HG03175 (cell line): ENCODE results near the gene FZD8.
"Not testable (repeated sequence)": the region's sequence is repeated elsewhere in the genome, so short reads cannot be mapped to it uniquely, and the experiment has no call there.

Experiments used
- ATAC-seq: cut with Tn5 transposase; IDR thresholded peaks from one replicate; pipeline ENCODE4 v1.9.1; 2021; ENCODE audit warnings: mild to moderate bottlenecking, moderate library complexity; ENCODE audit not compliant: unreplicated experiment

FZD8 gene

GRCh38 chr10:35642035-35642792 is at the start of gene FZD8:
FZD8 (minus strand) TSS chr10:35642296; CDS start chr10:35641429, 867 bp downstream.
- peak; percentile 83 for ATAC-seq

- no peak for ATAC-seq
These were observed 49.6 kb upstream of the FZD8 start for GRCh38 chr10:35691522-35692236.

GRCh38 chr10:35690534-35690933 is 48.4 kb upstream of the FZD8 start:
- no peak for ATAC-seq

GRCh38 chr10:35685858-35686257 is 43.8 kb upstream of the FZD8 start:
- ATAC-seq = not testable (repeated sequence)

GRCh38 chr10:35685402-35685801 is 43.3 kb upstream of the FZD8 start:
- ATAC-seq = no peak

- ATAC-seq = no peak
These were observed 42.5 kb upstream of the FZD8 start for GRCh38 chr10:35684586-35684985.

GRCh38 chr10:35675846-35676245 is 33.8 kb upstream of the FZD8 start:
- ATAC-seq = no peak

GRCh38 chr10:35674843-35675242 is 32.7 kb upstream of the FZD8 start:
- no peak for ATAC-seq

- no peak for ATAC-seq
These were observed 27.0 kb upstream of the FZD8 start for GRCh38 chr10:35668865-35669650.

GRCh38 chr10:35667971-35668370 is 25.9 kb upstream of the FZD8 start:
- no peak for ATAC-seq

- no peak for ATAC-seq
These were observed 25.3 kb upstream of the FZD8 start for GRCh38 chr10:35667270-35667889.

- ATAC-seq = no peak
These were observed 19.1 kb upstream of the FZD8 start for GRCh38 chr10:35661236-35661635.

GRCh38 chr10:35659456-35659855 is 17.4 kb upstream of the FZD8 start:
- ATAC-seq = no peak

- no peak for ATAC-seq
These were observed 15.5 kb upstream of the FZD8 start for GRCh38 chr10:35657621-35658020.

- ATAC-seq = no peak
These were observed 10.7 kb upstream of the FZD8 start for GRCh38 chr10:35652824-35653223.

GRCh38 chr10:35650894-35651293 is 8.8 kb upstream of the FZD8 start:
- ATAC-seq = no peak

- no peak for ATAC-seq
These were observed 2.2 kb upstream of the FZD8 start for GRCh38 chr10:35644050-35644950.

GRCh38 chr10:35643151-35644049 is 1.3 kb upstream of the FZD8 start:
- no peak for ATAC-seq

GRCh38 chr10:35642793-35643114 is 658 bp upstream of the FZD8 start:
- ATAC-seq = peak; percentile 1
